ENCODE measurements around the gene DBF4.

The DBF4 gene

DNA sequence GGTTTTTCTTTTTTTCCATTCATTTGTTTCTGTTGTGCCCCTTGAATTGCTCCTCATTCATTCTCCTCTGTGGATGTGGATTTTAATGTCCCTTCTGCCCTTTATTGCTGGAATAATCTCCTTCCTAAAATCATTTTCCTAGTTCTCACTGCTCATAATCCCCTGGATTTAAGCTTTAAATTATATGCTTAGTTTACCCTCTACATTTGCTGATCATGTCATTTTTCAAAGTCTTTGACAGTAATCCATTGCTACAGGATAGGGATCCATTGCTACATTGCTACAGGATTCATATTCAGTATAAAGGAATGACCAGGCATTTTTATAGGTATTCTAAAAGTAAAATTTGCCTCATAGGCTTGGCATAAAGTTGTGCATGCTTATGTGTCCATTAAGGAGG, 72.1 kb downstream of the DBF4 start:
- no peak for DNase-seq (ENCODE audit: low read depth in 1 of 2, low spot score in 1 of 2)
- TF ChIP-seq JUND (IDR thresholded peaks at IDR 0.05; ENCODE audit: low read depth), result no peak
- in situ Hi-C loops (cut with HindIII; ENCODE audit: low pct_unique_long_range_greater_than_20kb, low sequenced_read_pairs), result no loop called here
